Activated CD4-positive, alpha-beta T cell treated with anti-CD3 and anti-CD28 coated beads, Interleukin-10, Interleukin-2, amounts not matched to agents 100 ng/mL and 50 ng/mL, durations not matched to agents 16 hours and 8 hours (primary cell): ENCODE results near the gene TICAM2.

Source experiments
- DNase-seq: peaks from one replicate; pipeline ENCODE4 v3.0.0-alpha.2; 2020

TICAM2 gene

DNA sequence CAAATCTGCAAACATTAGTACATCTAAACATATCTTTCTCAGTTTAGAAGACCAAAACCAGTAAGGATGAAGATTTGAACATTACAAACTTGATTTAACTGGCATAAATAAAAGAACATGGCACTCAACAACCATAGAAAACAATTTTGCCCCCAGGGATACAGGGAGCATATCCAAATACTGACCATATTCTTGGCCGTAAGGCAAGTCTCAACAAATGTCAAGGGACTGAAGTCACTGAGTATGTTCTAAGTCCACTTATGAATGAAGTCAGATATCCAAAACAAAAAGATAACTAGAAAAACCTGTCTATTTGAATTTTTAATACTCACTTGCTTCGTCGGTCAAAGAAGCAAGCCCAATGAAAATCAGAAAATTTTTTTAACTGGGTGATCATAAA lies 71.9 kb downstream of the TICAM2 start:
- DNase-seq: no peak
